ENCODE results near the gene EBNA1BP2. TPM values are rescaled to one million over a fixed set of nuclear protein-coding genes. Genes with fewer than 3 reads are reported as not detected.
A peak's percentile ranks its signal among the peaks of the same experiment; 100 is the strongest.

EBNA1BP2 gene
- total and polyA plus RNA-seq, 10 of the 15 experiments (the other 5 are each of a cell fraction or from before 2014, with no cell fraction given) = 57.5 to 275 (median 133) TPM

DNA sequence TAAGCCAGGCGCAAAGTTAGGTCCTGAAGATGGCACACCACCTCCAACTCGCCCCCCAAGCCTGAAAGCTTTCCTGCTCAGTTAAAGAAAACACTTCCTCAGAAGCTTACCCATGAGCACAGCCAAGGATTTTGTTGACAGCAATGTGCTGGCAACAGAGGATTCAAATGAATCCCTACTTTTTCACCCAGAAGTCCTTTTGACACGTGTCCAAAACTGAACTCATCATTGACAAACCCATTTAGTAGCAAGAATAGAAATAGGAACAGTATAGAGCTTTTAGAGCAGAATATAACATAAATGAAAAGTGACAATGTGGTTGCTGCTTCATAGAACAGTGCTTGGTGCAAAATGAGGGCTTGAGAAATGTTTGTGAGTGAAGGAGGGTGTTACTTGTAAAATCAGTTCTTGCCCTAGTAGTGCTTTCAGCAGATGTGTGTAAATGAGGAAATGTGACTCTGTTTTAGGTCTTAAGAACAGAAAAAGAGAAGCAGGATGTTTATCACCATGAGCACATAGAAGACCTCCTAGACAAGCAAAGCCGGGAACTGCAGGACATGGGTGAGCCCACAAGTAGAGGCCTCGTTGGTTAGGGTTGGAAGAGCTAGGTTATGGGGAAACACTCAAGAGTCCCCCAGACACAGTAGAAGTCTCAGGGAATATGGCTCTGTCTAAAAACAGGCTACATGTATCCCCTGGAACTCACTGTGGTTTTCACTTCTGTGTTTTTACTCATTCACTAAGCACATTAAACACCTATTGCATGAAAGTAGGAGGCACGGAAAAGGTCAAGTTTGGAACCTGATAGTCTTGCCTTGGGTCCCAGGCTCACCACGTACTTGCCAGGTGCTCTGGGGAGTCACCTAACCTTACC lies 49.1 kb upstream of the EBNA1BP2 start (continued):
- peak; percentile 12 to 62; a peak in 1 of 4 replicates for TF ChIP-seq EP300 (IDR thresholded peaks at IDR 0.05; ENCODE audit: borderline replicate concordance in 1 of 2, control insufficient read depth in 1 of 2, low read depth in 2 of 2, low read length in 2 of 2)
- no peak for TF ChIP-seq BACH1 (IDR thresholded peaks at IDR 0.05; ENCODE audit: borderline replicate concordance)
- no peak for TF ChIP-seq ESRRA (IDR thresholded peaks at IDR 0.05; ENCODE audit: low read length)
- TF ChIP-seq MTA2 (IDR thresholded peaks at IDR 0.05; ENCODE audit: low read depth) = peak; percentile 83
- no peak for TF ChIP-seq SMAD1 (IDR thresholded peaks at IDR 0.05; ENCODE audit: low read depth, partially characterized antibody)
- peak; percentile 39 for TF ChIP-seq SP1 (IDR thresholded peaks at IDR 0.05; ENCODE audit: low read depth, low read length)
- TF ChIP-seq, protein P1, sequence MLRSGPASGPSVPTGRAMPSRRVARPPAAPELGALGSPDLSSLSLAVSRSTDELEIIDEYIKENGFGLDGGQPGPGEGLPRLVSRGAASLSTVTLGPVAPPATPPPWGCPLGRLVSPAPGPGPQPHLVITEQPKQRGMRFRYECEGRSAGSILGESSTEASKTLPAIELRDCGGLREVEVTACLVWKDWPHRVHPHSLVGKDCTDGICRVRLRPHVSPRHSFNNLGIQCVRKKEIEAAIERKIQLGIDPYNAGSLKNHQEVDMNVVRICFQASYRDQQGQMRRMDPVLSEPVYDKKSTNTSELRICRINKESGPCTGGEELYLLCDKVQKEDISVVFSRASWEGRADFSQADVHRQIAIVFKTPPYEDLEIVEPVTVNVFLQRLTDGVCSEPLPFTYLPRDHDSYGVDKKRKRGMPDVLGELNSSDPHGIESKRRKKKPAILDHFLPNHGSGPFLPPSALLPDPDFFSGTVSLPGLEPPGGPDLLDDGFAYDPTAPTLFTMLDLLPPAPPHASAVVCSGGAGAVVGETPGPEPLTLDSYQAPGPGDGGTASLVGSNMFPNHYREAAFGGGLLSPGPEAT (IDR thresholded peaks at IDR 0.05; ENCODE audit: low read depth) = peak; percentile 92
- TF ChIP-seq SKIL (IDR thresholded peaks at IDR 0.05; ENCODE audit: low read depth, poor library complexity, severe bottlenecking) = peak; percentile 77
- TF ChIP-seq IKZF2 (IDR thresholded peaks at IDR 0.05) = peak; percentile 88 to 89
- TF ChIP-seq, protein P2, sequence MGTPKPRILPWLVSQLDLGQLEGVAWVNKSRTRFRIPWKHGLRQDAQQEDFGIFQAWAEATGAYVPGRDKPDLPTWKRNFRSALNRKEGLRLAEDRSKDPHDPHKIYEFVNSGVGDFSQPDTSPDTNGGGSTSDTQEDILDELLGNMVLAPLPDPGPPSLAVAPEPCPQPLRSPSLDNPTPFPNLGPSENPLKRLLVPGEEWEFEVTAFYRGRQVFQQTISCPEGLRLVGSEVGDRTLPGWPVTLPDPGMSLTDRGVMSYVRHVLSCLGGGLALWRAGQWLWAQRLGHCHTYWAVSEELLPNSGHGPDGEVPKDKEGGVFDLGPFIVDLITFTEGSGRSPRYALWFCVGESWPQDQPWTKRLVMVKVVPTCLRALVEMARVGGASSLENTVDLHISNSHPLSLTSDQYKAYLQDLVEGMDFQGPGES (IDR thresholded peaks at IDR 0.05) = no peak
- peak; percentile 78 for TF ChIP-seq ATF7 (IDR thresholded peaks at IDR 0.05; ENCODE audit: low read depth)
- no peak for TF ChIP-seq FOS (IDR thresholded peaks at IDR 0.05; ENCODE audit: borderline replicate concordance, extremely low read depth, insufficient read length)
- peak; percentile 88 for TF ChIP-seq RUNX3 (IDR thresholded peaks at IDR 0.05; ENCODE audit: low read length)
- no peak; the same call in 1 of the 2 replicates for TF ChIP-seq NFIC (IDR thresholded peaks at IDR 0.05; ENCODE audit: low read depth, low read length)
- TF ChIP-seq, protein P3, sequence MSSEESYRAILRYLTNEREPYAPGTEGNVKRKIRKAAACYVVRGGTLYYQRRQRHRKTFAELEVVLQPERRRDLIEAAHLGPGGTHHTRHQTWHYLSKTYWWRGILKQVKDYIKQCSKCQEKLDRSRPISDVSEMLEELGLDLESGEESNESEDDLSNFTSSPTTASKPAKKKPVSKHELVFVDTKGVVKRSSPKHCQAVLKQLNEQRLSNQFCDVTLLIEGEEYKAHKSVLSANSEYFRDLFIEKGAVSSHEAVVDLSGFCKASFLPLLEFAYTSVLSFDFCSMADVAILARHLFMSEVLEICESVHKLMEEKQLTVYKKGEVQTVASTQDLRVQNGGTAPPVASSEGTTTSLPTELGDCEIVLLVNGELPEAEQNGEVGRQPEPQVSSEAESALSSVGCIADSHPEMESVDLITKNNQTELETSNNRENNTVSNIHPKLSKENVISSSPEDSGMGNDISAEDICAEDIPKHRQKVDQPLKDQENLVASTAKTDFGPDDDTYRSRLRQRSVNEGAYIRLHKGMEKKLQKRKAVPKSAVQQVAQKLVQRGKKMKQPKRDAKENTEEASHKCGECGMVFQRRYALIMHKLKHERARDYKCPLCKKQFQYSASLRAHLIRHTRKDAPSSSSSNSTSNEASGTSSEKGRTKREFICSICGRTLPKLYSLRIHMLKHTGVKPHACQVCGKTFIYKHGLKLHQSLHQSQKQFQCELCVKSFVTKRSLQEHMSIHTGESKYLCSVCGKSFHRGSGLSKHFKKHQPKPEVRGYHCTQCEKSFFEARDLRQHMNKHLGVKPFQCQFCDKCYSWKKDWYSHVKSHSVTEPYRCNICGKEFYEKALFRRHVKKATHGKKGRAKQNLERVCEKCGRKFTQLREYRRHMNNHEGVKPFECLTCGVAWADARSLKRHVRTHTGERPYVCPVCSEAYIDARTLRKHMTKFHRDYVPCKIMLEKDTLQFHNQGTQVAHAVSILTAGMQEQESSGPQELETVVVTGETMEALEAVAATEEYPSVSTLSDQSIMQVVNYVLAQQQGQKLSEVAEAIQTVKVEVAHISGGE (CRISPR knock-in tag; IDR thresholded peaks at IDR 0.05) = no peak
- TF ChIP-seq POU2F2 (IDR thresholded peaks at IDR 0.05; ENCODE audit: borderline replicate concordance, low read depth, low read length) = 0 out of 3 replicates have a peak, but pooled peaks have one; percentile 17
- no peak for TF ChIP-seq POLR2AphosphoS2 (IDR thresholded peaks at IDR 0.05; ENCODE audit: low read depth, low read length)
